Smooth muscle cell (in vitro differentiated cells): ENCODE measurements around the gene CACNA2D3. TPM values are rescaled to one million over a fixed set of nuclear protein-coding genes. Genes with fewer than 3 reads are reported as not detected.
A peak's percentile ranks its signal among the peaks of the same experiment; 100 is the strongest.

Experiments
- DNase-seq: peaks from one replicate; lab custom pipeline; 2025; ENCODE audit not compliant: unreplicated experiment; lab: John Stamatoyannopoulos, UW
- H2AFZ ChIP-seq: fragments of 200-600 bp; sonication (generic); 2 replicates; pipeline ENCODE4 v1.6.0; 2016; ENCODE audit warnings: antibody characterized with exemption, low read depth, mild to moderate bottlenecking
- H3F3A ChIP-seq: fragments of 200-600 bp; sonication (generic); 2 replicates; pipeline ENCODE4 v1.6.0; 2017; ENCODE audit warnings: antibody characterized with exemption, low read depth
- H3K27ac ChIP-seq: fragments of 200-600 bp; sonication (generic); 2 replicates; pipeline ENCODE4 v1.5.1; 2016; ENCODE audit warnings: low read depth, mild to moderate bottlenecking
- H3K27me3 ChIP-seq: fragments of 200-600 bp; sonication (generic); 2 replicates; pipeline ENCODE4 v1.6.1; 2016; ENCODE audit warnings: low read depth, mild to moderate bottlenecking
- H3K36me3 ChIP-seq: fragments of 200-600 bp; sonication (generic); 2 replicates; pipeline ENCODE4 v1.5.1; 2016; ENCODE audit warnings: low read depth
- H3K4me1 ChIP-seq: fragments of 200-600 bp; sonication (generic); 2 replicates; pipeline ENCODE4 v1.5.1; 2016; ENCODE audit warnings: low read depth
- H3K4me2 ChIP-seq: fragments of 200-600 bp; sonication (generic); 2 replicates; pipeline ENCODE4 v1.6.0; 2016; ENCODE audit warnings: mild to moderate bottlenecking
- H3K4me3 ChIP-seq: fragments of 200-600 bp; sonication (generic); 2 replicates; pipeline ENCODE4 v1.5.1; 2016; ENCODE audit warnings: mild to moderate bottlenecking
- H3K79me2 ChIP-seq: fragments of 200-600 bp; sonication (generic); 2 replicates; pipeline ENCODE4 v1.6.0; 2016; ENCODE audit warnings: low read depth, mild to moderate bottlenecking
- H3K9ac ChIP-seq: fragments of 200-600 bp; sonication (generic); 2 replicates; pipeline ENCODE4 v1.6.0; 2016; ENCODE audit warnings: low read depth
- H3K9me3 ChIP-seq: fragments of 200-600 bp; sonication (generic); replicated peaks from 2 replicates; pipeline ENCODE4 v1.5.1; 2016; ENCODE audit warnings: low read depth
- H4K20me1 ChIP-seq: fragments of 200-600 bp; sonication (generic); 2 replicates; pipeline ENCODE4 v1.6.0; 2016; ENCODE audit warnings: low read depth
- WGBS: methylation state at CpG from one replicate; pipeline ENCODE4 v1.1.7; 2016; ENCODE audit warnings: low lambda C conversion rate; 5-methylcytosine and 5-hydroxymethylcytosine counted together
- polyA plus RNA-seq: library from polyadenylated mRNA; unstranded; fragments of >200 nt; fragmentation: Nextera tagmentation; extraction: Ambion mirVana; gene quantifications from 2 replicates; pipeline ENCODE4 v1.2.1, GENCODE V29; 2016
- total RNA-seq: library from RNA; depleted of rRNA; stranded (reverse); fragments of >200 nt; gene quantifications from 2 replicates; pipeline ENCODE4 v1.2.3, GENCODE V29; 2014
- TF ChIP-seq, protein P1 (sequence below): fragments of 200-600 bp; sonication (generic); IDR thresholded peaks from 2 replicates; pipeline ENCODE4 v1.5.1; 2017; ENCODE audit warnings: borderline replicate concordance, mild to moderate bottlenecking, antibody characterized with exemption; ENCODE audit not compliant: insufficient read depth, poor library complexity, severe bottlenecking

Gene CACNA2D3
- total and polyA plus RNA-seq, 2 experiments from 2014 or later, result 0.15 to 0.90 TPM

DNA sequence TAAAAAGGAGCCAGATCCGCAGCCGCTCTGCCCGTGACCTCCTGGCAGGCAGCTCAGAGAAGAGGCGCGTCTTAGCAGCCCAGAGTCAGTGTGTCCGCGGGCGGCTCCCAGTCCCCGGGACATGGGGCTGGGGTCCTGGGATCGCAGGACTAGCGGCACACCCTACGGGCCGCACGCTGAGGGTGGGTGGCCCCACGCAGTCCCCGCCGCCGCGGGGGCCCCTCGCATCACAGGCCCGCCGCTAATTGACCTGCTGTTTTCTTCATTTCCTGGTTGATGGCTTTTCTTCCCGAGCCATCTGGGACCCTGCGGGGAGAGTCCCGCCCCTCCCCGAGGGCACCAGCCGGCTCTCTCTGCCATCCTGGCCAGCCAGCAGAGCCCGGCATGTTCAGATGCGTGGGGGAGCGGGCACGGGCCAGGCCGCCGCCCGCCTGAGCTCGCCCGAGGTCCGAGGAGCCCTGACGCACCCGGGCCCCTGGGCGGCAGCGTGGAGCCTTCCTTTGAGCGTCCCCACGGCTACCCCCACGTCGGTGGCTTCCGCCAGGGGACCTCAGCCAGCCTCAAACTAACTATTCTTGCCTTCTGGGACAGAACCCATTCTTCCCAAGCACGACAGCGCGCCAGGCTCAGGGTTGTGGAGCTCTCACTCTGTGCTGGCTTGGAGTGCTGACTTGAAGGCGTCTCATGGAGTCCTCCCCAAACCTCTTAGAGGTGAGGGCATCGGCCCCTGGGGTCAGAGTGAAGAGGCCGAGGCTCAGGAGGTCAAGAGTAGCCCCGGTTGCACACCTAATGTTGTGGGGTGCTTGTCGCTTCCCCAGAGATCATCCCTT lies 34.6 kb upstream of the CACNA2D3 start:
- no peak for DNase-seq

GRCh38 chr3:54093491-54094248 lies 28.7 kb upstream of the CACNA2D3 start:
- no peak overlapping the region for H3K4me3 ChIP-seq
- TF ChIP-seq, protein P1, sequence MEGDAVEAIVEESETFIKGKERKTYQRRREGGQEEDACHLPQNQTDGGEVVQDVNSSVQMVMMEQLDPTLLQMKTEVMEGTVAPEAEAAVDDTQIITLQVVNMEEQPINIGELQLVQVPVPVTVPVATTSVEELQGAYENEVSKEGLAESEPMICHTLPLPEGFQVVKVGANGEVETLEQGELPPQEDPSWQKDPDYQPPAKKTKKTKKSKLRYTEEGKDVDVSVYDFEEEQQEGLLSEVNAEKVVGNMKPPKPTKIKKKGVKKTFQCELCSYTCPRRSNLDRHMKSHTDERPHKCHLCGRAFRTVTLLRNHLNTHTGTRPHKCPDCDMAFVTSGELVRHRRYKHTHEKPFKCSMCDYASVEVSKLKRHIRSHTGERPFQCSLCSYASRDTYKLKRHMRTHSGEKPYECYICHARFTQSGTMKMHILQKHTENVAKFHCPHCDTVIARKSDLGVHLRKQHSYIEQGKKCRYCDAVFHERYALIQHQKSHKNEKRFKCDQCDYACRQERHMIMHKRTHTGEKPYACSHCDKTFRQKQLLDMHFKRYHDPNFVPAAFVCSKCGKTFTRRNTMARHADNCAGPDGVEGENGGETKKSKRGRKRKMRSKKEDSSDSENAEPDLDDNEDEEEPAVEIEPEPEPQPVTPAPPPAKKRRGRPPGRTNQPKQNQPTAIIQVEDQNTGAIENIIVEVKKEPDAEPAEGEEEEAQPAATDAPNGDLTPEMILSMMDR, result no peak
- whole genome bisulfite sequencing, result 87% methylated on average over 5 of the region's 5 CpGs

More for the DNA sequence above, 34.6 kb upstream of the CACNA2D3 start:
- Histone ChIP-seq H3K27ac (no peak overlapping the region), H3K9me3 (no peaks in the 10 kb centered on the region), H2AFZ (peak overlapping the region; percentile 71), H3K36me3 (no peaks in the 10 kb centered on the region), H3F3A (no peaks in the 10 kb centered on the region), H4K20me1 (no peaks in the 10 kb centered on the region), H3K4me2 (peak overlapping the region; percentile 83), H3K79me2 (no peaks in the 10 kb centered on the region), H3K9ac (no peak overlapping the region), H3K4me3 (peak overlapping the region; percentile 45), H3K27me3 (peaks cover 80% of the 10 kb centered on the region), H3K4me1 (peaks cover 5% of the 10 kb centered on the region)
- 16% methylated on average over 52 of the region's 54 CpGs for WGBS
- TF ChIP-seq, protein P1, result no peak

GRCh38 chr3:54094926-54095325 lies 27.4 kb upstream of the CACNA2D3 start:
- DNase-seq, result no peak
- H3K4me3 ChIP-seq, result no peak overlapping the region
- no peak overlapping the region for H3K4me2 ChIP-seq
- H3F3A ChIP-seq, result no peaks in the 10 kb centered on the region
- no peaks in the 10 kb centered on the region for H3K4me1 ChIP-seq
- H3K79me2 ChIP-seq, result no peaks in the 10 kb centered on the region
- H3K27me3 ChIP-seq, result peaks cover 13% of the 10 kb centered on the region
- TF ChIP-seq, protein P1, result no peak
- H4K20me1 ChIP-seq, result no peaks in the 10 kb centered on the region
- H2AFZ ChIP-seq, result no peak overlapping the region
- WGBS, result 85% methylated on average over 3 of the region's 3 CpGs
- H3K36me3 ChIP-seq, result no peaks in the 10 kb centered on the region
- no peaks in the 10 kb centered on the region for H3K9me3 ChIP-seq
- no peak overlapping the region for H3K27ac ChIP-seq
- H3K9ac ChIP-seq, result no peak overlapping the region

More at GRCh38 chr3:54093491-54094248, 28.7 kb upstream of the CACNA2D3 start:
- Histone ChIP-seq H4K20me1 (no peaks in the 10 kb centered on the region), H3K79me2 (no peaks in the 10 kb centered on the region), H3K9me3 (no peaks in the 10 kb centered on the region), H3K4me2 (no peak overlapping the region), H3K9ac (no peak overlapping the region), H3F3A (no peaks in the 10 kb centered on the region), H3K4me1 (no peaks in the 10 kb centered on the region), H3K27ac (no peak overlapping the region), H2AFZ (no peak overlapping the region), H3K36me3 (no peaks in the 10 kb centered on the region), H3K27me3 (peaks cover 25% of the 10 kb centered on the region)
- DNase-seq, result no peak
